HepG2 (cell line): ENCODE results near the gene FBXL13. TPM values are rescaled to one million over a fixed set of nuclear protein-coding genes. Genes with fewer than 3 reads are reported as not detected.

Experiments
- ATAC-seq: fragments of 200-7000 bp; cut with Tn5 transposase; 3 replicates; pipeline ENCODE4 v1.9.1; 2020; ENCODE audit warnings: mild to moderate bottlenecking, moderate library complexity
- BruUV-seq: library from RNA; stranded (reverse); fragments of 400-500 nt; replicated peaks from 2 replicates; lab custom pipeline; 2021; lab: Mats Ljungman, UMichigan
- CTCF ChIA-PET: fragments of 300-600 bp; formaldehyde crosslinking; extraction: SDS; loops from one replicate; lab custom pipeline; 2021; ENCODE audit warnings: low total read pairs, inconsistent platforms, low intra/inter-chr PET ratio; lab: Yijun Ruan, JAX
- POLR2A ChIA-PET: fragments of 350-600 bp; sonication (Branson Sonifier 250); formaldehyde crosslinking; loops from one replicate; lab custom pipeline; 2020; ENCODE audit warnings: antibody characterized with exemption, inconsistent platforms; lab: Yijun Ruan, JAX
- DNase-seq: peaks from one replicate; pipeline ENCODE4 v3.0.0-alpha.2; 2015; ENCODE audit warnings: low spot score
- FAIRE-seq: peaks from 3 replicates; lab custom pipeline; 2011; peaks lifted over from hg19 to GRCh38; lab: Jason Lieb, UNC
- H2AFZ ChIP-seq: one replicate; pipeline ENCODE4 v1.6.1; 2011; ENCODE audit warnings: low read length, inconsistent platforms
- H3K27ac ChIP-seq: fragments of 300-600 bp; 3 replicates; pipeline ENCODE4 v1.8.0; 2011; ENCODE audit warnings: mixed run types, mild to moderate bottlenecking, mixed read lengths, low read length, inconsistent platforms; ENCODE audit not compliant: insufficient read depth; ENCODE audit errors: extremely low read length
- H3K27me3 ChIP-seq, 2 experiments: fragments of 200-600 bp in 1 of 2; 2 replicates in 1 of 2; 3 replicates in 1 of 2; pipeline versions ENCODE4 v1.6.0 to v1.8.0; 2011; ENCODE audit warnings: low read length in 2 of 2, mild to moderate bottlenecking in 2 of 2, moderate library complexity in 2 of 2, inconsistent platforms in 1 of 2; ENCODE audit not compliant: insufficient read depth in 2 of 2, control insufficient read depth in 1 of 2
- H3K36me3 ChIP-seq, 2 experiments: fragments of 200-600 bp in 1 of 2; replicated peaks in 1 of 2; 2 replicates in 1 of 2; 3 replicates in 1 of 2; pipeline versions ENCODE4 v1.5.1 to v1.8.0; 2011; ENCODE audit warnings: low read length in 2 of 2, inconsistent platforms in 1 of 2; ENCODE audit not compliant: insufficient read depth in 2 of 2, control insufficient read depth in 1 of 2
- H3K4me1 ChIP-seq: 2 replicates; pipeline ENCODE4 v1.5.1; 2012; ENCODE audit warnings: low read length, inconsistent platforms; ENCODE audit not compliant: insufficient read depth
- H3K4me2 ChIP-seq: 2 replicates; pipeline ENCODE4 v1.6.0; 2011; ENCODE audit warnings: low read depth, low read length, inconsistent platforms
- H3K4me3 ChIP-seq, 3 experiments: fragments of 200-600 bp in 1 of 3; sonication (generic), shearing (Covaris generic) in 1 of 3; replicated peaks in 1 of 3; 2 replicates each; pipeline ENCODE4 v1.5.1; 2011 to 2016; ENCODE audit warnings: low read length in 3 of 3, inconsistent platforms in 2 of 3, low read depth in 2 of 3, mild to moderate bottlenecking in 2 of 3, control low read depth in 1 of 3, mixed read lengths in 1 of 3; ENCODE audit not compliant: insufficient read depth in 1 of 3
- H3K79me2 ChIP-seq: one replicate; pipeline ENCODE4 v1.6.1; 2011; ENCODE audit warnings: low read length, inconsistent platforms; ENCODE audit not compliant: insufficient read depth
- H3K9ac ChIP-seq: 2 replicates; pipeline ENCODE4 v1.6.0; 2011; ENCODE audit warnings: mild to moderate bottlenecking, low read depth, low read length, inconsistent platforms; ENCODE audit not compliant: insufficient read depth
- H3K9me3 ChIP-seq: 2 replicates; pipeline ENCODE4 v1.5.1; 2012; ENCODE audit warnings: mild to moderate bottlenecking, low read length
- H4K20me1 ChIP-seq: 2 replicates; pipeline ENCODE4 v1.6.0; 2011; ENCODE audit warnings: inconsistent platforms, mild to moderate bottlenecking, low read length, moderate library complexity; ENCODE audit not compliant: insufficient read depth
- EZH2 ChIP-seq: conservative IDR thresholded peaks from 2 replicates; pipeline ENCODE4 v1.6.1; 2012; ENCODE audit warnings: mild to moderate bottlenecking, low read depth, low read length, moderate library complexity
- MAZ ChIP-seq, 2 experiments: sonication (generic) in 1 of 2; formaldehyde crosslinking in 1 of 2; IDR thresholded peaks; 2 replicates each; pipeline versions ENCODE4 v1.5.0 to v1.6.1; 2012 to 2020; ENCODE audit warnings: low read depth in 2 of 2, mild to moderate bottlenecking in 2 of 2, borderline replicate concordance in 1 of 2, improper control_type of control experiment in 1 of 2, low read length in 1 of 2, missing genetic modification reagents in 1 of 2, moderate library complexity in 1 of 2
- MBNL3 ChIP-seq: fragments of 250-450 bp; sonication (Bioruptor Pico); conservative IDR thresholded peaks from 2 replicates; pipeline ENCODE4 v1.8.0; 2022; ENCODE audit warnings: mild to moderate bottlenecking, inconsistent platforms
- RFX3 ChIP-seq: IDR thresholded peaks from 2 replicates; pipeline ENCODE4 v1.6.1; 2016; ENCODE audit warnings: missing biosample characterization, missing genetic modification reagents
- ZFY ChIP-seq: sonication (generic); formaldehyde crosslinking; IDR thresholded peaks from 2 replicates; pipeline ENCODE4 v1.4.0; 2020; ENCODE audit warnings: missing genetic modification reagents
- ZNF143 ChIP-seq: sonication (generic); formaldehyde crosslinking; IDR thresholded peaks from 2 replicates; pipeline ENCODE4 v1.4.0; 2020; ENCODE audit warnings: missing genetic modification reagents
- ZNF34 ChIP-seq: sonication (generic); formaldehyde crosslinking; IDR thresholded peaks from 2 replicates; pipeline ENCODE4 v1.4.0; 2020; ENCODE audit warnings: mild to moderate bottlenecking, missing genetic modification reagents, borderline replicate concordance
- WGBS: methylation state at CpG from one replicate; pipeline ENCODE4 v1.1.6; 2017; ENCODE audit warnings: low lambda C conversion rate; 5-methylcytosine and 5-hydroxymethylcytosine counted together
- in situ Hi-C: cut with HindIII; loops from 2 replicates; pipeline ENCODE4 v1.10.0; 2017; ENCODE audit warnings: low pct_unique_long_range_greater_than_20kb; ENCODE audit not compliant: extremely low pct_ligation_motif_present
- intact Hi-C: fragments of 100-400 bp; cut with micrococcal nuclease; formaldehyde crosslinking; loops from one replicate; pipeline ENCODE4 v1.10.0; 2022; ENCODE audit not compliant: unreplicated experiment
- polyA plus RNA-seq, 8 experiments: library from polyadenylated mRNA; depleted of rRNA in 3 of 8; stranded (reverse) in 7 of 8; unstranded in 1 of 8; fragments of >200 nt; fragmentation: Illumina TruSeq in 4 of 8; extraction: Trizol in 4 of 8; gene quantifications; 2 replicates each; pipeline versions ENCODE4 v1.2.1 to v1.2.3, GENCODE V29; 2011 to 2016; ENCODE audit warnings: low read depth in 4 of 8, missing spikeins in 1 of 8, mixed read lengths in 1 of 8; ENCODE audit not compliant: insufficient read depth in 1 of 8
- total RNA-seq, 5 experiments: library from RNA; depleted of rRNA; stranded (reverse); fragments of >200 nt; fragmentation: Illumina TruSeq; extraction: Trizol; gene quantifications; 2 replicates each; pipeline ENCODE4 v1.2.3, GENCODE V29; 2016; ENCODE audit warnings: low read depth in 1 of 5
- TF ChIP-seq, protein P1 (sequence below): sonication (generic); formaldehyde crosslinking; IDR thresholded peaks from 2 replicates; pipeline ENCODE4 v1.4.0; 2020; ENCODE audit warnings: mild to moderate bottlenecking, missing genetic modification reagents
- TF ChIP-seq, protein P2 (sequence below): IDR thresholded peaks from 2 replicates; pipeline ENCODE4 v1.6.1; 2018; ENCODE audit warnings: missing genetic modification reagents

The FBXL13 gene
- total and polyA plus RNA-seq, 2 of the 13 experiments (the other 11 are each of a cell fraction or from before 2014, with no cell fraction given) = 0.24 to 0.77 TPM

DNA sequence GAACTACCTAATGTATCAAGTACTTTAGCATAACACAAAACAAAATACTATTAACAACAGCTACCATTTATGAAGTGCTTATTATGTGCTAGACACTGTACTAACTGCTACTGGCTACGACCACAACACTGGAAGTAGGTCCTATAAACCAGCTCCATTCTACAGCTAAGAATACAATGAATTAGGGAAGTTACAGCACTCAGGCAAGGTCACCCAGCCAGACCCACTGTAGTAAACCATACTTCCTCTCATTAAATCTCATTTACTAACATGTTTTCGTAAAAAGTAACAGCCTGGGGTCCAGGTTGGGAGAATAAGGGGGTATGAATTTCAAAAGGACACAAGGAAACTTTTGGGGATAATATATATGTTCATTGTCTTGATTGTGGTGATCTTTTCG lies 48.9 kb upstream of the FBXL13 start:
- FAIRE-seq = no peak
- H3K27me3 ChIP-seq = no peaks in the 10 kb centered on the region
- H3K36me3 ChIP-seq = peaks cover 11 to 38% of the 10 kb centered on the region in 2 experiments
- CTCF ChIA-PET = no interaction called here
- in situ Hi-C loops = no loop called here
- H3K9ac ChIP-seq = no peak overlapping the region
- no peaks in the 10 kb centered on the region for H3K9me3 ChIP-seq
- intact Hi-C loops = no loop called here
- no peaks in the 10 kb centered on the region for H3K79me2 ChIP-seq
- DNase-seq = no peak
- peaks cover 14% of the 10 kb centered on the region for H3K4me1 ChIP-seq
- POLR2A ChIA-PET = no interaction called here
- H4K20me1 ChIP-seq = no peaks in the 10 kb centered on the region
- no peak overlapping the region for H2AFZ ChIP-seq
- H3K4me2 ChIP-seq = no peak overlapping the region
- 63% methylated on average over 3 of the region's 3 CpGs for WGBS
- ATAC-seq = no peak
- BruUV-seq = no TSS peak
- TF ChIP-seq ZNF34 (CRISPR knock-in tag) (no peak), MBNL3 (CRISPR knock-in tag) (no peak), MAZ (IDR thresholded peaks at IDR 0.05; ENCODE audit: borderline replicate concordance, low read depth, low read length) (no peak), MAZ (CRISPR knock-in tag; IDR thresholded peaks at IDR 0.05; ENCODE audit: low read depth) (no peak), EZH2 (no peak)
- H3K4me3 ChIP-seq = no peak overlapping the region
- H3K27ac ChIP-seq = no peak overlapping the region

DNA sequence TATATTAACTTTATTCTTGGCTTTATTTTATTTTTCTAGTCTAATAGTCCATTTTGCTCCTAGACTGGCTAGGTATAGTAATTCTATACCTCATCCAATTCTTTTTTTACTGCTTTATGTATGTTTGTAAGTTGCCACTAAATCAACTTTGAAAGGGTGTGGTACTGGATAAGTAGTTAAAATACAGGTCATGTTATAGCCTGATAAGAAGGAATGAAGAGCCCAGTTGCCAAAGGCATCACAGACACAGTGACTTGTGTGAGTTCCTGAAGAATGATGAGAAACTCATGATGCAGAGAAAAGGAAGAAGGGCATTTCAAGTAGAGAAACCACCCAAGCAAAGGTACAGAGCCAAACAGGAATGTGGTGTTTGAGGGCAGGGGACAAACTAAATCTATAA lies 47.0 kb upstream of the FBXL13 start:
- intact Hi-C loops = no loop called here
- H3K79me2 ChIP-seq = no peaks in the 10 kb centered on the region
- H3K27ac ChIP-seq = no peak overlapping the region
- H3K27me3 ChIP-seq = no peaks in the 10 kb centered on the region
- no TSS peak for BruUV-seq
- in situ Hi-C loops = no loop called here
- H3K4me2 ChIP-seq = no peak overlapping the region
- CTCF ChIA-PET = no interaction called here
- POLR2A ChIA-PET = no interaction called here
- no peaks in the 10 kb centered on the region for H3K9me3 ChIP-seq
- no peak for TF ChIP-seq RFX3 (CRISPR knock-in tag)
- TF ChIP-seq, protein P1, sequence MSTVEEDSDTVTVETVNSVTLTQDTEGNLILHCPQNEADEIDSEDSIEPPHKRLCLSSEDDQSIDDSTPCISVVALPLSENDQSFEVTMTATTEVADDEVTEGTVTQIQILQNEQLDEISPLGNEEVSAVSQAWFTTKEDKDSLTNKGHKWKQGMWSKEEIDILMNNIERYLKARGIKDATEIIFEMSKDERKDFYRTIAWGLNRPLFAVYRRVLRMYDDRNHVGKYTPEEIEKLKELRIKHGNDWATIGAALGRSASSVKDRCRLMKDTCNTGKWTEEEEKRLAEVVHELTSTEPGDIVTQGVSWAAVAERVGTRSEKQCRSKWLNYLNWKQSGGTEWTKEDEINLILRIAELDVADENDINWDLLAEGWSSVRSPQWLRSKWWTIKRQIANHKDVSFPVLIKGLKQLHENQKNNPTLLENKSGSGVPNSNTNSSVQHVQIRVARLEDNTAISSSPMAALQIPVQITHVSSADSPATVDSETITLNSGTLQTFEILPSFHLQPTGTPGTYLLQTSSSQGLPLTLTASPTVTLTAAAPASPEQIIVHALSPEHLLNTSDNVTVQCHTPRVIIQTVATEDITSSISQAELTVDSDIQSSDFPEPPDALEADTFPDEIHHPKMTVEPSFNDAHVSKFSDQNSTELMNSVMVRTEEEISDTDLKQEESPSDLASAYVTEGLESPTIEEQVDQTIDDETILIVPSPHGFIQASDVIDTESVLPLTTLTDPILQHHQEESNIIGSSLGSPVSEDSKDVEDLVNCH = no peak
- no peak for TF ChIP-seq ZFY (CRISPR knock-in tag)
- TF ChIP-seq ZNF143 = no peak
- TF ChIP-seq, protein P2, sequence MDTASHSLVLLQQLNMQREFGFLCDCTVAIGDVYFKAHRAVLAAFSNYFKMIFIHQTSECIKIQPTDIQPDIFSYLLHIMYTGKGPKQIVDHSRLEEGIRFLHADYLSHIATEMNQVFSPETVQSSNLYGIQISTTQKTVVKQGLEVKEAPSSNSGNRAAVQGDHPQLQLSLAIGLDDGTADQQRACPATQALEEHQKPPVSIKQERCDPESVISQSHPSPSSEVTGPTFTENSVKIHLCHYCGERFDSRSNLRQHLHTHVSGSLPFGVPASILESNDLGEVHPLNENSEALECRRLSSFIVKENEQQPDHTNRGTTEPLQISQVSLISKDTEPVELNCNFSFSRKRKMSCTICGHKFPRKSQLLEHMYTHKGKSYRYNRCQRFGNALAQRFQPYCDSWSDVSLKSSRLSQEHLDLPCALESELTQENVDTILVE (CRISPR knock-in tag) = no peak
- H3K36me3 ChIP-seq = peaks cover 8 to 25% of the 10 kb centered on the region in 2 experiments
- no peak overlapping the region for H3K4me3 ChIP-seq
- H2AFZ ChIP-seq = no peak overlapping the region
- H4K20me1 ChIP-seq = no peaks in the 10 kb centered on the region
- no peak overlapping the region for H3K9ac ChIP-seq
- ATAC-seq (no peak), DNase-seq (no peak), FAIRE-seq (no peak)
- peaks cover 14% of the 10 kb centered on the region for H3K4me1 ChIP-seq
